ENCODE data around the gene ZAP70.

Gene ZAP70

GRCh38 chr2:97788986-97789644, 75.7 kb downstream of the ZAP70 start:
- DNase-seq (ENCODE audit: low read depth) = no peak

Data from T follicular helper cell (primary cell).